Mesothelial cell of epicardium (in vitro differentiated cells): ENCODE measurements around the gene BRIP1. TPM values are rescaled to one million over a fixed set of nuclear protein-coding genes. Genes with fewer than 3 reads are reported as not detected.

Experiments
- DNase-seq, 2 experiments: peaks; one replicate each; pipeline ENCODE4 v3.0.0; 2021; ENCODE audit warnings: low spot score in 2 of 2; ENCODE audit not compliant: unreplicated experiment in 2 of 2
- H3K27ac Mint-ChIP-seq: 2 replicates; pipeline ENCODE4 v1.8.0; 2021; ENCODE audit warnings: mixed read lengths
- H3K27me3 Mint-ChIP-seq: 2 replicates; pipeline ENCODE4 v1.8.0; 2021; ENCODE audit warnings: low read depth, mixed read lengths
- H3K36me3 Mint-ChIP-seq: 2 replicates; pipeline ENCODE4 v1.8.0; 2021; ENCODE audit warnings: mixed read lengths
- H3K4me1 Mint-ChIP-seq: 2 replicates; pipeline ENCODE4 v1.8.0; 2021; ENCODE audit warnings: mixed read lengths
- H3K4me3 Mint-ChIP-seq: 2 replicates; pipeline ENCODE4 v1.8.0; 2021; ENCODE audit warnings: mild to moderate bottlenecking, moderate library complexity, mixed read lengths
- H3K9me3 Mint-ChIP-seq: 2 replicates; pipeline ENCODE4 v1.8.0; 2021; ENCODE audit warnings: mixed read lengths
- CTCF ChIP-seq: fragments of 200-600 bp; sonication (generic); IDR thresholded peaks from one replicate; pipeline ENCODE4 v1.5.0; 2021; ENCODE audit warnings: antibody characterized with exemption; ENCODE audit not compliant: unreplicated experiment
- total RNA-seq: library from RNA; stranded (reverse); gene quantifications from 3 replicates; pipeline ENCODE4 v1.2.1, GENCODE V29; 2021

BRIP1 gene
- total RNA-seq, 1 donor from 2014 or later = 12.3 TPM

DNA sequence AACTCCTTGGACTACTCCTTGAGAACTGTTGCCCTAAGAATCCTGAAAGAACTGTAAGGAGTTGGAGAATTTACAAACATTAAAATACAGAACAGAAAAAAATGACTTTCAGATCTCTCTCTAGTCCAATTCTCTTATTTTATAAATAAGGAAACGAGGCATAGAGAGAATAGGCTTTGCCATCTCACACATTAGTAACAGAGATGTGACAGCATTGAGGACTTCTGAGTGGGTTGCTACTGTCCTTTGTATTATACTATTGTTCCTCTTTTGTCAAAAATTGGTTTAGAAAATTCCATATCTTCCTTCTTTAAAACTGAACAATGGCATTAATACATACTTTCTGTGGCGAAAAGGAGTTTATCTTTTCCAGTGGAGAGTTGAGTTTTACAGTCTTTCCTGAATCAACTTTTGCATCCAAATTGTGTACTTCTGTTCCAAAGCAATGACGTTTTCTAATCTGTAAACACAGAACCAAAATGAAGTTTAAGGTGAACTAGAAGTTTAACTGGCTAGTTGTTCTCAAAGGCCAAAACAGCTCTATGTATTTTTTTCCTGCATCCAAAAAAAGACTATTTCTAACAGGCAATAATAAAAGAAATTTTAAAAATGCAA, 16.5 kb downstream of the BRIP1 start:
- no peaks in the 10 kb centered on the region for H3K9me3 Mint-ChIP-seq
- no peak for TF ChIP-seq CTCF
- H3K27me3 Mint-ChIP-seq = no peaks in the 10 kb centered on the region
- no peak for DNase-seq
- no peak overlapping the region for H3K4me3 Mint-ChIP-seq
- H3K36me3 Mint-ChIP-seq = peaks cover 32% of the 10 kb centered on the region
- H3K4me1 Mint-ChIP-seq = peaks cover 7% of the 10 kb centered on the region
- H3K27ac Mint-ChIP-seq = no peak overlapping the region

- no peak for DNase-seq
- H3K4me1 Mint-ChIP-seq = peaks cover 7% of the 10 kb centered on the region
- peaks cover 32% of the 10 kb centered on the region for H3K36me3 Mint-ChIP-seq
- no peak overlapping the region for H3K4me3 Mint-ChIP-seq
- no peaks in the 10 kb centered on the region for H3K27me3 Mint-ChIP-seq
- no peak for TF ChIP-seq CTCF
- no peak overlapping the region for H3K27ac Mint-ChIP-seq
- H3K9me3 Mint-ChIP-seq = no peaks in the 10 kb centered on the region
These were observed 17.2 kb downstream of the BRIP1 start for GRCh38 chr17:61846088-61846487.

DNA sequence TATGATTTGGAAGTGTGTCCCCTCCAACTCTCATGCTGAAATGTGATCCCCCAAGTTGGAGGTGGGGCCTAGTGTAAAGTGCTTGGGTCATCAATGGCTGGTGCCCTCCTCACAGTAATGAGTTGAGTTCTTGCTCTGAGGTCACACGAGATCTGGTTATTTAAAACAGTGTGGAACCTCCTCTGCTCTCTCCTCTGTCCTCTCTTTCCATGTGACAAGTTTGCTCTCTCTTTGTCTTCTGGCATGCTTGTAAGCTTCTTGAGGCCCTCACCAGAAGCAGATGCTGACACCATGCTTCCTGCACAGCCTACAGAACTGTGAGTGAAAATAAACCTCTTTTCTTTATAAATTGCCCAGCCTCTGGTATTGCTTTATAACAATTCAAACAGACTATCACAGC, 19.9 kb downstream of the BRIP1 start:
- DNase-seq = no peak
- Mint-ChIP-seq H3K9me3 (no peaks in the 10 kb centered on the region), H3K4me3 (no peak overlapping the region), H3K27ac (no peak overlapping the region), H3K4me1 (no peaks in the 10 kb centered on the region), H3K27me3 (no peaks in the 10 kb centered on the region), H3K36me3 (peaks cover 32% of the 10 kb centered on the region)
- no peak for TF ChIP-seq CTCF

DNA sequence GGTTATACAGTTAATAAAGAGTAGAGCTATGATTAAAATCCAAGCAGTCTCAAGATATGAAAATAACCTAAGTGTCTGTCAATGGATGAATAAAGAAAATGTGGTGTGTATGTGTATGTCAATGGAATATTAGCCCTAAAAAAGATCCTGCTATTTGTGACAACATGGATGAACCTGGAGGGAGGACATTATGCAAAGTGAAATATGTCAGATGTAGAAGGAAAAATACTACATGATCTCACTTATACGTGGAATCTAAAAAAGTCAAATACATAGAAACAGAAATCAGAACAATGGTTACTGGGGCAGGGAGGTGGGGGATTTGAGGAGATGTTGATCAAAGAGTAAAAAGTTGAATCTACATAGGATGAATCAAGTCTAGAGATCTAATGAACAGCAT, 20.4 kb downstream of the BRIP1 start:
- DNase-seq = no peak
- Mint-ChIP-seq H3K27me3 (no peaks in the 10 kb centered on the region), H3K27ac (no peak overlapping the region), H3K4me3 (no peak overlapping the region), H3K9me3 (no peaks in the 10 kb centered on the region), H3K36me3 (peaks cover 32% of the 10 kb centered on the region), H3K4me1 (no peaks in the 10 kb centered on the region)
- TF ChIP-seq CTCF = no peak

DNA sequence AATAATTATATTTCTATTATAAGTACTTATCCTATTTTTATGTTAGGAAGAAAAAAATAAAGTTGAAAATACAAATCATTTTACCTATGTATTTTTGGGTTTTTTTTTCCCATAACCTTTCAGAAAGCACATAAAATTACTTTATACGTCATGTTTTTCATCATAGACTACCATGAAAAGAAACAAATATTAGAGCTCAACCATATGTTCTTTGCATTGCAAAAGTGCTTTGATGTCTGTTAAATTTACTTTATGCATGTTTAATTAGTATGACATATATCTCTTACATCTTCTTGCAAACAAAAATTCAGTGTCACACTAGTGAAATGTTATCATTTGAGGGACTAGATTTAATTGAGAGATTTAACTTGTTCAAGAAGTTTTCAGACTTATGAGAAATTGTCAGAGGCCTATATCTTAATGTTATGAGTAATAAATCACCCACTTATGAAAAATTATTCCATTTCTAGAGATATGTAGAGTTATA, 24.0 kb downstream of the BRIP1 start:
- Mint-ChIP-seq H3K4me1 (no peaks in the 10 kb centered on the region), H3K4me3 (no peak overlapping the region), H3K9me3 (no peaks in the 10 kb centered on the region), H3K36me3 (peaks cover 16% of the 10 kb centered on the region), H3K27ac (no peak overlapping the region), H3K27me3 (no peaks in the 10 kb centered on the region)
- no peak for TF ChIP-seq CTCF
- DNase-seq = no peak
